Subcutaneous adipose tissue (tissue), 4 donors: ENCODE results near the gene CRYBB1. TPM values are rescaled to one million over a fixed set of nuclear protein-coding genes. Genes with fewer than 3 reads are reported as not detected.

ENCODE experiments used
- total RNA-seq, 4 donors: library from RNA; depleted of rRNA; stranded (reverse); fragments of >200 nt; gene quantifications; one replicate each; pipeline ENCODE4 v1.1.0, GENCODE V29; 2016
- TF ChIP-seq, protein P1 (sequence below): fragments of 450-650 bp; IDR thresholded peaks from one replicate; pipeline ENCODE4 v1.5.1; 2016; ENCODE audit warnings: low read depth, mild to moderate bottlenecking, control low read depth, antibody characterized with exemption, moderate library complexity

Gene CRYBB1
- total RNA-seq, 4 donors from 2014 or later, result 0.75 to 3.7 (median 1.0) TPM

DNA sequence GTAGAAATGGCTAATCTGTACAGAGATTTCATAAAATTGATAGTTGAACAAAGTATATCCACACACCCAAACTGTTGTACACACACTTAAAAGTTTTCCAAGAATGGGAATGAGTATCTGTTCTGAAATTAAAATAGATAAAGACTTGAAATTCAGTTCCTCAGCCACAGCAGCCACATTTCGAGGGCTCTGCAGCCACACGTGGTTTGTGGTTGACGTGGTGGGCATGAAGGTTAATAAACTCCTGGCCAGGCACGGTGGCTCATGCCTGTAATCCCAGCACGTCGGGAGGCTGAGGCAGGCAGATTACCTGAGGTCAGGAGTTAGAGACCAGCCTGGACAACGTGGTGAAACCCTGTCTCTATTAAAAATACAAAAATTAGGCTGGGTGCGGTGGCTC lies 51.9 kb downstream of the CRYBB1 start:
- TF ChIP-seq, protein P1, sequence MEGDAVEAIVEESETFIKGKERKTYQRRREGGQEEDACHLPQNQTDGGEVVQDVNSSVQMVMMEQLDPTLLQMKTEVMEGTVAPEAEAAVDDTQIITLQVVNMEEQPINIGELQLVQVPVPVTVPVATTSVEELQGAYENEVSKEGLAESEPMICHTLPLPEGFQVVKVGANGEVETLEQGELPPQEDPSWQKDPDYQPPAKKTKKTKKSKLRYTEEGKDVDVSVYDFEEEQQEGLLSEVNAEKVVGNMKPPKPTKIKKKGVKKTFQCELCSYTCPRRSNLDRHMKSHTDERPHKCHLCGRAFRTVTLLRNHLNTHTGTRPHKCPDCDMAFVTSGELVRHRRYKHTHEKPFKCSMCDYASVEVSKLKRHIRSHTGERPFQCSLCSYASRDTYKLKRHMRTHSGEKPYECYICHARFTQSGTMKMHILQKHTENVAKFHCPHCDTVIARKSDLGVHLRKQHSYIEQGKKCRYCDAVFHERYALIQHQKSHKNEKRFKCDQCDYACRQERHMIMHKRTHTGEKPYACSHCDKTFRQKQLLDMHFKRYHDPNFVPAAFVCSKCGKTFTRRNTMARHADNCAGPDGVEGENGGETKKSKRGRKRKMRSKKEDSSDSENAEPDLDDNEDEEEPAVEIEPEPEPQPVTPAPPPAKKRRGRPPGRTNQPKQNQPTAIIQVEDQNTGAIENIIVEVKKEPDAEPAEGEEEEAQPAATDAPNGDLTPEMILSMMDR, result no peak

DNA sequence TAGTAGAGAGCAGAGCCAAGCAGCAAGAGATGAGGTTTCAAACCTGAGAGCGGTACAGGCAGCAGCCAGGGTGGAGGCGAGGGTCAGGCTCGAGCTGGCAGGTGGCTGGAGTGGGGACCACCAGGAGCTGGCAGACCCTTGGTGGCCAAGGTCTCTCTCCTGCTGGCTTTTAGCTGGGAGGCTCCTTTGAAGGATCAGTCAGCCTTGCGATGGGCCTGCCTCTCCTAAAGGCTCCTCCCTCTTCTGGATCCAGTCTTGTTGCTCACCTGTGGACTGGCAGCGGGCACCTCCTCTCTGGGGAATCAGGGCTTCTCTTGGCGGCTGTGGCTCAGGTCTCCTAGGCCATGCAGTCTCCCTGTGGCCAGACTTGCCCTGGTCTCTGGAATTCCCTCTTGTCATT lies 52.6 kb downstream of the CRYBB1 start:
- TF ChIP-seq, protein P1, result no peak

DNA sequence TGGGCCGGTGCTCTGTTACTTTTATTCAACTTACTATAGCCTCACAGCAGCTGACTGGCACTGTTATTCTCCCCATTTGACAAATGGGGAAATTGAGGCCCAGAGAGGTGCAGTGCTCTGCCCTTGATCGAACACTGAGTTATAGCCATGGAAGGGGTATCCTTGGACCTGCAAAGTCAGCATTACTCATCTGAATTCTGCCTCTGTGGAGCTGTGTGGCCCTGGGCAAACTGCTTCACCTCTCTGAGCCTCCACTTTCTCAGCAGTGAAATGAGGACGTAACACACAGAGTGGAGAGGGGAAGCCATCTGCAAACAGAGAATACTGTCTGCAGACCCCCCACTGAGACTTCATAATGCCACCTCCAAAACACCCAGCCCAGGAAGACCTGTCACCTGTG lies 53.2 kb downstream of the CRYBB1 start:
- TF ChIP-seq, protein P1, result no peak

DNA sequence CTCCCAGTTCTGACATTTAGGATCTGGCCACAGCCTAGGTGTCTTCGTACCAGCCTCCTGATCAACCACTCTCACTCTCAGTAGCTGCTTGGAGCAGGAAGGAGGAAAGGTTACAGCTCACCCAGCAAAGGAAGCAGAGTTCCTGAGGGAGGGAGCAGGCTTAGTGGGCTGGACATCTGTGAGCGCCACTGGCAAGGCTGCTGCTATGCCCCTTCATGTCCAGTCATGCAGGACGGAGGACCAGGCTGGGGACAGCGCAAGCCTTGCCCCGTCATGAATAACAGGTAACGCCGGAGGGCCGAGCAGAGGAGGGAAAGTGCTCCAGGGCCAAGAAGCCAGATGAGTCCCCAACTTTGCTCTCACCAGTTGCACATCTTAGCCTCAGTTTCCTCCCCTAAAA lies 53.6 kb downstream of the CRYBB1 start:
- TF ChIP-seq, protein P1, result no peak

DNA sequence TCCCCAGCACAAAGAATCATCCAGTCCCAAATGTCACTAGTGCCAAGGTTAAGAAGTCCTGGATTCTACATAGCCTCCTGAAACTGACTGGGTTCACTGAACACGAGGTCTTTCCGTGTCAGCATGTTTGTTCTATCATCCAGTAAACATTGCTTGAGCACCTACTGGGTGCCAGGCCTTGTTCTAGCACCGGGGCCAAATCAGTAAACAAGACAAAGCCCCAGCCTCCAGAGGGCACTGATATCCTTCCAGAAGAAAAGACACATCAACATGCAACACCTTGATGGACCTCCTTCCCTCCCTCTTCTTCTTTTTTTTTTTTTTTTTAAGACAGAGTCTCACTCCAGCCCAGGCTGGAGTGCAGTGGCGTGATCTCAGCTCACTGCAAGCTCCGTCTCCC lies 54.8 kb downstream of the CRYBB1 start:
- TF ChIP-seq, protein P1, result no peak

DNA sequence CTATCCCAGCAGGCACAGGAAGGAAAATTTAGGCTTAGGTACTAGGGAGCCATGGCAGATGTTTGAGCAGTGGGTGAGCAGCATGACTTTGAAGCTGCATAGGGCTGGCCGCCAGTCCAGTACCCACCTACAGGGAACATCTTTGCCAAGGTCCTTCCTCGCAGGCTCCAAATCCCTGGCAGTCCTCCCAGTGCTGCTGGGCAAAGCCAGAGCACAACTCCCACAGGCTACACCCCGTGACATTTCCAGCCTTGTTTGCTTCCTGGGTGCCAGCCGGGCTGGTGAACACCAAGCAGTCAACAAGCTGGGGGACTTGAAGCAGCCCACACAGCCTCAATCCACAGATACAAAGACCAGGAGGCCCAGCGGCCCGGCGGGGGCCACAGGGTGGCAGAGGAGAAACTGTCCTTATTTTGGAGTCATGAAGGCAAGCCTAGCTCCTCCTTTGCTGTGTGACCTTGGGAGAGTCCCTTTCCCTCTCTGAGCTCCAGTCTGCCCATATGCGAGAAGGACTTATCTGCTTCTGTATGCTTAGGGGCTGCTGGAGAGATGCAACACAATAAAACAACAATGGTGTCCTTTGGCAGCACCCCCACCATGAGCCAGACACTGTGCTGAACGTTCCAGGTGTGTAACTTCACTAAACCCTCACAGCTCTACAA lies 55.9 kb downstream of the CRYBB1 start:
- TF ChIP-seq, protein P1, result no peak

DNA sequence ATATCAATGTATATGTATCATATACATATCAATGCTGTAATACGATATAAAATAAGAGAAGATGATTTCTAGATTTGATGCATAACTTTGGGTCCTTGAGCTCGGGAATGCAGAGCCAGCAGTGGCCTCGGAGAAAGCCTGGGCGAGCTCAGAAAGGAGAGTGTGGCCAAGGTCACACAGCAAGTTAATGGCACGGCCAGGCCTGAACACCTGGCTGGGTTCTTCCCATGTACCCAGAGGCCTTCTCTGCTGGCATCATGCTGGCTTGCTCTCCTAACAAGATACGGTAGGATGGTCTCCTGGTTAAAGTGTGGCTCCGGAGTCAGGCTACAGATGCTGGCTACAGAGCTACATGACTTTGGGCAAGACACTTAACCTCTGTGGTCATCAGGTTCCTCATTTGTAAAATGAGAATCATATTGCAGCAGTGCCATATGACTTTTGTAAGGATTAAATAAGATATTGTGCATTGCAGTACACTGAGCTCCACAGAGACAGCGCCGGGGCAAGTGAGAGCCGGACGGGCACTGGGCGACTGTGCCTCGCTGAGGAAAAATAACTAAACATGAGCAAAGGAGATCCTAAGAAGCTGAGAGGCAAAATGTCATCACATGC lies 57.8 kb downstream of the CRYBB1 start:
- TF ChIP-seq, protein P1, result no peak
